ENCODE data around the gene DDX23.

DNA sequence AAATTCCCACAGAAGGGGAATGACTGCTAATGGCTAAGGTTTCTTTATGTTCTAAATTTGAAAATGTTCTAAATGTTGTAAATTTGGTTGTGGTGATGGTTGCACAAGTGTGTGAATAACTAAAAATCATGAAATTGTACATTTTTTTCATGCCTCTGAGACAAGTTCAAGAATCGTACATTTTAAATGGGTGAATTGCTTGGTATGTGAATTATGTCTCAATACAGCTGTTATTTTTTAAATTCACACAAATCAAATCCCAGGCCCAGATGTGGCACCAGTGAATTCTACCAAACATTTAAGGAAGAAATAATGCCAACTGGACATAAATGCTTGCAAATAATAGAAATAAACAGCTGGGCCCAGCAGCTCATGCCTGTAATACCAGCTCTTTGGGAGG is 42.3 kb upstream of the DDX23 start:
- TF ChIP-seq EP300 (IDR thresholded peaks at IDR 0.05) (no peak), POLR2AphosphoS5 (IDR thresholded peaks at IDR 0.05) (no peak)
